Osteocyte (in vitro differentiated cells): ENCODE data around the gene CD177. TPM values are rescaled to one million over a fixed set of nuclear protein-coding genes. Genes with fewer than 3 reads are reported as not detected.
"Not testable (repeated sequence)": the region's sequence is repeated elsewhere in the genome, so short reads cannot be mapped to it uniquely, and the experiment has no call there.

Experiments used
- DNase-seq: peaks from one replicate; pipeline ENCODE4 v3.0.0; 2021; ENCODE audit warnings: mixed read lengths; ENCODE audit not compliant: unreplicated experiment; ENCODE audit errors: extremely low spot score
- H3K27ac Mint-ChIP-seq: one replicate; pipeline ENCODE4 v1.8.0; 2021; ENCODE audit warnings: mild to moderate bottlenecking, mixed read lengths; ENCODE audit not compliant: unreplicated experiment
- H3K27me3 Mint-ChIP-seq: one replicate; pipeline ENCODE4 v1.8.0; 2021; ENCODE audit warnings: mixed read lengths; ENCODE audit not compliant: unreplicated experiment
- H3K36me3 Mint-ChIP-seq: one replicate; pipeline ENCODE4 v1.8.0; 2021; ENCODE audit warnings: mixed read lengths; ENCODE audit not compliant: unreplicated experiment
- H3K4me1 Mint-ChIP-seq: one replicate; pipeline ENCODE4 v1.8.0; 2021; ENCODE audit warnings: mixed read lengths; ENCODE audit not compliant: unreplicated experiment
- H3K4me3 Mint-ChIP-seq: one replicate; pipeline ENCODE4 v1.8.0; 2021; ENCODE audit warnings: mild to moderate bottlenecking, moderate library complexity, mixed read lengths; ENCODE audit not compliant: unreplicated experiment
- H3K9me3 Mint-ChIP-seq: one replicate; pipeline ENCODE4 v1.8.0; 2021; ENCODE audit warnings: mixed read lengths; ENCODE audit not compliant: unreplicated experiment
- CTCF ChIP-seq: fragments of 200-600 bp; sonication (generic); IDR thresholded peaks from 2 replicates; pipeline ENCODE4 v1.5.0; 2021; ENCODE audit warnings: antibody characterized with exemption, mild to moderate bottlenecking, moderate library complexity
- total RNA-seq: library from RNA; stranded (reverse); gene quantifications from 2 replicates; pipeline ENCODE4 v1.2.1, GENCODE V29; 2021

The CD177 gene
- total RNA-seq, 1 donor from 2014 or later = not detected

GRCh38 chr19:43367822-43368221, 14.3 kb downstream of the CD177 start:
- Mint-ChIP-seq H3K36me3 (no peaks in the 10 kb centered on the region), H3K9me3 (no peaks in the 10 kb centered on the region), H3K27me3 (peaks cover 2% of the 10 kb centered on the region), H3K27ac (no peak overlapping the region), H3K4me1 (no peaks in the 10 kb centered on the region), H3K4me3 (no peak overlapping the region)
- no peak for TF ChIP-seq CTCF
- no peak for DNase-seq

- H3K27me3 Mint-ChIP-seq = not testable (repeated sequence)
These were observed 15.4 kb downstream of the CD177 start for GRCh38 chr19:43368897-43369296.

GRCh38 chr19:43371909-43372308, 18.4 kb downstream of the CD177 start:
- no peak for TF ChIP-seq CTCF
- Mint-ChIP-seq H3K27ac (no peak overlapping the region), H3K4me1 (no peaks in the 10 kb centered on the region), H3K27me3 (peaks cover 2% of the 10 kb centered on the region), H3K36me3 (no peaks in the 10 kb centered on the region), H3K4me3 (no peak overlapping the region), H3K9me3 (no peaks in the 10 kb centered on the region)
- DNase-seq = no peak

More at GRCh38 chr19:43368897-43369296, 15.4 kb downstream of the CD177 start:
- not testable (repeated sequence) for H3K9me3 Mint-ChIP-seq, DNase-seq, H3K36me3 Mint-ChIP-seq, H3K27ac Mint-ChIP-seq, H3K4me3 Mint-ChIP-seq, H3K4me1 Mint-ChIP-seq

GRCh38 chr19:43372462-43372861, 19.0 kb downstream of the CD177 start:
- Mint-ChIP-seq H3K27ac (no peak overlapping the region), H3K4me3 (no peak overlapping the region), H3K9me3 (no peaks in the 10 kb centered on the region), H3K4me1 (no peaks in the 10 kb centered on the region), H3K36me3 (no peaks in the 10 kb centered on the region), H3K27me3 (peaks cover 2% of the 10 kb centered on the region)
- no peak for TF ChIP-seq CTCF
- DNase-seq = no peak

- not testable (repeated sequence) for H3K4me1 Mint-ChIP-seq, H3K36me3 Mint-ChIP-seq
These were observed 24.1 kb downstream of the CD177 start for GRCh38 chr19:43377624-43378023.

GRCh38 chr19:43380008-43380407, 26.5 kb downstream of the CD177 start:
- Mint-ChIP-seq H3K9me3 (no peaks in the 10 kb centered on the region), H3K36me3 (no peaks in the 10 kb centered on the region), H3K27me3 (no peaks in the 10 kb centered on the region), H3K27ac (no peak overlapping the region), H3K4me3 (no peak overlapping the region), H3K4me1 (no peaks in the 10 kb centered on the region)
- no peak for TF ChIP-seq CTCF
- no peak for DNase-seq

More at GRCh38 chr19:43377624-43378023, 24.1 kb downstream of the CD177 start:
- H3K27ac Mint-ChIP-seq, H3K27me3 Mint-ChIP-seq, H3K9me3 Mint-ChIP-seq, H3K4me3 Mint-ChIP-seq, DNase-seq: not testable (repeated sequence)
